ENCODE results near the gene UBASH3B.
"Not testable (repeated sequence)": the region's sequence is repeated elsewhere in the genome, so short reads cannot be mapped to it uniquely, and the experiment has no call there.

Gene UBASH3B

DNA sequence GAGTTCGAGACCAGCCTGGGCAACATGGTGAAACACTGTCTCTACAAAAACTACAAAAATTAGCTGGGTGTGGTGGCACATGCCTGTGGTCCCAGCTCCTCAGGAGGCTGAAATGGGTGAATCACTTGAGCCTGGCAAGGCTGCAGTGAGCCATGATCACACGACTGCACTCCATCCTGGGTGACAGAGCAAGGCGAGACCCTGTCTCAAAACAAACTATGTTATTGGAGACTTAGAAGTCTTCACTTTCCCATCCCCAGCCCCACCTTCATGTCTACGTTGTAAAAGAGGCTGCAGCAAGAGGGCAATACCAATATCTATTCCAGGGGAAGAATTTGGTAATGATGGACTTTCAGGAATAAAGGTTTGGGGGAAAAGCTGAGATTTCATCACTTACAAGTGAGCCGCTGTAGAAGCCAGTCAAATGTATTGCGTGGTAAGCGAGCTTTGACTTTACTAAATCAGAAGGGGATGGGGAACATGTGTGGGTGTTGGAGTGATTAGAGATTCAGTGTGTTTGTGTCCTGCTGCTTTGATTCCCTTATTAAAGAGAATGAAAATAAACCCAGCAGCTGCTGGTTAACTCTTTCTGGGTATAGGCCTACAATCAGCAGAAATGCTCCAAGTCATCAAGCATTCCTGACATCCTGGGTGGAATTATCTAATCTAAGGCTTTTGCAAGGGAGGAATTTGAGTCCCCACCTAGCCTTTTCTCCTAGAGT lies 53.7 kb downstream of the UBASH3B start:
- no peak for DNase-seq (ENCODE audit: low read depth)

DNA sequence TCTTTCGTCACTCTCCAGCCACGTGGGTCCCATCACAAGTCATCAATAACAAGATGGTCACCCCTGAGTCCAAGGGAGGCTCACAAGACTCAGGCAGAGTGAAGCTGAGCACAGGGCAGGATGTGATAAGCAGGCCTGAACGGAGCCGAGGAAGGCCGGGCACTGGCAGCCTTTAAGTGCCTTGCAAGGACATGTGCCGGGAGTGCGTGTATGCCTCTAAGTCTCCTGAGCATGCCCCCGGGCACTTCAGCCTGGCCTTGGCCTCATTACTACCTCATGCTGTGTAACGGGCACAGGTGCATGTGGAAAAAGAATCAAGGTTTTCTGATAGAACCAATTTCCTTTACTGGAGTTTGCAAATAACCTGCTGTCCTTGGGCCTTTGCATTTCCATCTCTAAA lies 55.8 kb downstream of the UBASH3B start:
- no peak for DNase-seq (ENCODE audit: low read depth)

- no peak for DNase-seq (ENCODE audit: low read depth)
Observed at GRCh38 chr11:122711831-122712381, 56.4 kb downstream of the UBASH3B start.

DNA sequence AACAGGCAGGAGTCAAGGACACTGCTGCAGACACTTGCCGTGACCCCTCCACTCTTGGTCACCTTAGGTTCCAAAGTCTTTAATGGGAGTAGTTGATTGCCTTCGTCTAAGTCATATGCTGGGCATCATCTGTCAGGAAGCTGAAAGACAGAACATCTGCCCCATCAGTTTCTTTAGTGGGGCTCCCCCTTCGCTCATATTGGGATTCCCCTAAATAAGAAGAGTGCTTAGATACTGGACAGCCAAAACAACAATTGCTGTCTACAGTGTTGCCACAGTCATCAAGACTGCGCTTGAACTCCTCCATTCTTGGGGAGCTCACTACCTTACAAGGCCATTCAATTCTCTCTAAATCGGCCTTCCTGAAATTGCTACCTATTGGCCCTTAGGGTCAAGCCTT lies 58.5 kb downstream of the UBASH3B start:
- no peak for DNase-seq (ENCODE audit: low read depth)

DNA sequence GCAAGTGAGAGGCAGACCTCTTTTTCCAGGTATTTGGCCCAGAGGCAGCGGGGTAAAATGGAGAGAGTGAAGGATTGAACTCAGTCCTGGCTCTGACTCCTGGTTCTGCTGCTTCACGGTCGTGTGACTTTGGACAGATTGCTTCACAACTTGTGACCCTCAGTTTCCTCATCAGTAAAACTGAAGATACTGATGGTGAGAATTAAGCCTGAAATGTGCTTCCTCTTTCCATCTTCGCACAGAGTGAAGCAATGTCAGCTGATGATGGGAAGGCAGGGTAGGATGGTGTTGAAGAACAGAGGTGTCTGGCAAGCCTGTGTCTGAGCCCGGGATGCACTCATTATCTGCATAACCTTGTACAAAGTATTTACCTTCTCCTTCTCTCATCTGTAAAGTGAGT lies 59.0 kb downstream of the UBASH3B start:
- DNase-seq (ENCODE audit: low read depth) = no peak

DNA sequence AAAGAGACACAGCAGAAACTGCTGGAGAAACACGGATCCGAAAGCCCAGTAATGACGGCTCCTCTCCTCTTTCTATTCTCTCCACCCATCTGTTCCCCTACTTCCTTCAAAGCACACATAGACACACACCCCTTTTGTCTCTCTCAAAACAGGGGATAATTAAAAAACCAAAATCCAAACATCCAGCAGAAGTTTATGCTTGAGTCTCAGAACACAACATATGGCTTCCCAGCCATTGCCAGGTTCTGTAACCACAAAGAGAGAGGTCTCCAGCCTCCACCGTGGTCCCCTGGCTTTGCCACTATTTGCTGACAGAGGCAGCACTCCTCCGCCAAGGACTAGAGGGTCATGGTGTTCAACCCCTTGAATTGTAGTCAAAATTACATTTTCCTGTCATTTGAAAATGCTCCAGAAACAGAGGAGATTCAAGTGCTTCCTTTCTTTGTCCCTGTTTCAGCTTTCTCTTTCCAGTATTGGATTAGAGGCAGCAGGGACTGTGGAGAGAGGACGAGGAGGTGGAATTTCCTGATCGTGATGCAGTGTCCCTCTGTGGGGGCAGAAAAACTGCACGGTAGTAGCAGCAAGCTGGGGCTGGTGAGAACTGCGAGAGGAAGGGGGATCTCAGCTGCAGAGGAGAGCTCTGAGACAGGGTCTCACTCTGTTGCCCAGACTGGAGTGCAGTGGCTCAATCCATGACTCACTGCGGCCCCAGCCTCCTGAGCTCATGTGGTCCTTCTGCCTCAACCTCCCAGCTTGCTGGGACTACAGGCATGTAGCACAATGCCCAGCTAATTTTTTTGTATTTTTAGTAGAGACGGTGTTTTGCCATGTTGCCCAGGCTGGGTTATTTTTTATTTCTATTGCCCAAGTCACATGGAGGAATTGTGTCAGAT lies 60.3 kb downstream of the UBASH3B start:
- DNase-seq (ENCODE audit: low read depth) = no peak

DNA sequence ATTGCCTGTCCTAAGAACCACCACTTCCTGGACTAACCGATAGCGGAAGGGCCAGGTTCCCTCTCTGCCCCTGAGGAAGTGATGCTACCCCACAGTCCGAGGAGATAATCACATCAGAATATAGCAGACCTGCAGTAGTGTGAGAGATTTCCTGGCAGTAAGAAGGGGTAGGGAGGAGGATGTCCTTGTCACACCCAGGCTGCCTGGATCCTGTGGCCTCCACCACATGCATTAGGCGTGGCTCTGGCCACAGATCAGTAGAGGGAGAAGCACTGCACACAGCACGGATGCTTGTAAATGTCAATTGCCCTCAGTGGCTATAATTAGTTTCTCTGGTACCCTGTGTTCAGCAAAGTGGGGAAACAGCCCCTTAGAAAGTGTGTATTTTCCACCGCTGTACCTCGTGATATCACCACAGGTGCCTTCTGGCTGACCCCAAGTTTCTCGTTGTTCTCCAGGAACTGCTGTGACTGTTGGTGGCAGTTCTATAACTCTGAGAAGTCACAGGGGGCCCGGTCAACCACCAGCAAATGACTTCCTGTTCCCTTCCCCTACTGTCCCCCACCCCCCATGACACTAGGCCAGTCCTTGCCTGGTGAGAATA lies 61.8 kb downstream of the UBASH3B start:
- no peak for DNase-seq (ENCODE audit: low read depth)

GRCh38 chr11:122720107-122720881 lies 64.8 kb downstream of the UBASH3B start:
- no peak for DNase-seq (ENCODE audit: low read depth)

DNA sequence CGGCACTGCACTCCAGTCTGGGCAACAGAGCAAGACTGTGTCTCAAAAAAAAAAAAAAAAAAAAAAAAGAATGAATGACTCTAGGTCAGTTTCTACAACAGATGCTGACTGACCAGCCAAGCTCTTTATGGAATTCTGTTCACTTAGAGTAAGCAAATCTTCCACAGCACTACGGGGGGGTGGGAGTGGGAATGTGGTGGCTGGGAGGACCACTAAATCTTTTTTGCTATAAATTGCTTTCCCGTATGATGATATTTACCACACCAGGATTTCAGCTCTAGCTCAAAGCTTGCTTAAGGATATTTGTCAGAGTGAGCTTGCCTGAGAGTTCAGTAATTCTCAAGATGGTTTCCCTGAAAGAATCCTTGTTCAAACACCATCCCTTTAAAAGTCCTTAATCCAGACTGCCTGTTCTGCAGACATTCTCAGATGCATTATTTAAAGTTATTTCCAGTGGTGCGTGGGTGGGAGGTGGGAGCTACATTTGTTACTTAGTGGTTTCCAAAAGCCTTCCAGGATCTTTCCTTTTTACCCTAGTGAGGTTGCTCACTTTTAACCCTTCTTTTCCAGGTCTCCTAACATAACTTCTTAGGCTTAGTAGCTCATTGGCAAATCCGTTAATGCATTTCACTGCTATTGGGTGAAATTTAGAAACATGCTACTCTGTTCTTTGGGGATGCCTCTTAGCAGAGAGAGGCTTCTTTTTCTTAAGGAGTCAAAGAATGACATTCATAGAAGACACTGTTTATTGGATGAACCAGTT lies 65.9 kb downstream of the UBASH3B start:
- no peak for DNase-seq (ENCODE audit: low read depth)

DNA sequence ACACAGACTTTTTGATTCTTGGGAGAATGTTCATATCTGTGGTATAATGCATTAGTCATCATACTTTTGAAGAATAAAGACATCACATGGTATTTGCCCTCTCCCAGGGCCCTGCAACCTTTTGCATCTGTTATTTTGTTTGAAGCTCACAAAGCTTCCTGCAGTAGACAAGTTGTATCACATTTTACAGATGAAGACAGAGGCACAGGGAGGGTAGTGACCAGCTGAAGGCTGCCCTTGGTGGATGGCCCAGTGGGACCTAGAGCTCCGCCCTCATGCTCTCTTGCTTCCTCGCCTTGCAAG lies 66.4 kb downstream of the UBASH3B start:
- no peak for DNase-seq (ENCODE audit: low read depth)

DNA sequence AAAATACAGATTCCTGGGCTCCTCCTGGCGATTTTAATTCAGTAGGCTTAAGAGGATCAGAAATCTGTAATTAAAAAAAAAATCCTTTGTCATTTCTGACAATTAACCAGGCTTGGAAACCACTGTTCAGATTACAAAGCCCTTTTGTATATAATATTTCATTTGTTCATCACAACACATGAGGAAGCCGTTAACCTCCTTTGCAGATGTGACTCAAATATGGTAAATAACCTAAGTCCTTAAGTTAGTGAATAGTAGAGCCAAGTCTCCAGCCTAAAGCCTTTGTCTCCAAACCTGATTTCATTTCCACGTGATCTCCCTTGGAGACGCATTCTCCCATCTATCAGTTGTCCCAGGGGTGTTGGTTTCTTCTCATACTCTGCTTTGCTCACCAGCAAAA lies 67.6 kb downstream of the UBASH3B start:
- DNase-seq (ENCODE audit: low read depth) = no peak

- no peak for DNase-seq (ENCODE audit: low read depth)
Observed at GRCh38 chr11:122723576-122723975, 68.1 kb downstream of the UBASH3B start.

- no peak for DNase-seq (ENCODE audit: low read depth)
Observed at GRCh38 chr11:122724520-122724919, 69.0 kb downstream of the UBASH3B start.

- DNase-seq (ENCODE audit: low read depth) = no peak
Observed at GRCh38 chr11:122726028-122726427, 70.5 kb downstream of the UBASH3B start.

- no peak for DNase-seq (ENCODE audit: low read depth)
Observed at GRCh38 chr11:122727101-122727929, 71.8 kb downstream of the UBASH3B start.

- no peak for DNase-seq (ENCODE audit: low read depth)
Observed at GRCh38 chr11:122728561-122728960, 73.0 kb downstream of the UBASH3B start.

GRCh38 chr11:122729139-122729538 lies 73.6 kb downstream of the UBASH3B start:
- no peak for DNase-seq (ENCODE audit: low read depth)

GRCh38 chr11:122730694-122731093 lies 75.2 kb downstream of the UBASH3B start:
- DNase-seq (ENCODE audit: low read depth) = not testable (repeated sequence)

GRCh38 chr11:122731500-122731913 lies 76.0 kb downstream of the UBASH3B start:
- no peak for DNase-seq (ENCODE audit: low read depth)

All from activated T-helper 9 cell treated with anti-CD3 and anti-CD28 coated beads, Interleukin-2, amount 50 U/mL, for 16 hours (primary cell).